ENCODE measurements around the gene PISD. TPM values are rescaled to one million over a fixed set of nuclear protein-coding genes. Genes with fewer than 3 reads are reported as not detected.

The PISD gene
- total RNA-seq, 1 donor from 2014 or later, result 47.3 TPM

DNA sequence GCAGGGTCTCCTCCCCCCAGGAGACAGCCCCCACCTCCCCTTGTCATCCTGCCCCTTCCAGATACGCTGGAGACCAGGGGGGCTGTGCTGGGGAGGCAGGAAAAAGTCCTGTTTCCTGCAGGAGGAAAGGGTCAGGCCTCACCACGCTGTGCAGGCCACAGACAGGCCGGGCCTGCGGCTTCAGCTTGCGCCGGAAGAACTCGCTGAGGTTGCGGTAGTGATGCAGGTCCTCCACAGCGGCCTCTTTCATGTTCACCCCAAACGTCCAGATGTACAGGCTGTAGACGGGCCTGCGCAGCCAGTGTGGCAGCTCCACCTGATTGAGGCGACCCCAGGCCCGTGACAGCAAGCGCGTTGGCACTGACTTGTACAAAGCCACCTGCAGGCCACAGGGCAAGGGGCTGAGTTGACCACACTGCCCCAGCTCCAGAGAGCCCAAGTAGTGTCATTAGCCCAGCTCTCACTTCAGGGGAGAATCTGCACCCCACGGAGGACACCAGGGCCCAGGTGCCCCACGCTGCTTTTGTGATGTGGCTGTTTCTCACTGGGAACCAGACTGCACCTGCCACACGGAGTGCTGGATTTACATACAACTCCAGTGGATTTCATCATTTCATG, 40.4 kb downstream of the PISD start:
- intact Hi-C loops (cut with DNase I), result no loop called here
- Histone ChIP-seq H3K4me3 (no peak overlapping the region), H3K27me3 (ENCODE audit: low read depth) (no peaks in the 10 kb centered on the region), H3K4me1 (peaks cover 20% of the 10 kb centered on the region), H3K27ac (no peak overlapping the region), H3K9me3 (no peaks in the 10 kb centered on the region), H3K36me3 (peaks cover 74% of the 10 kb centered on the region)
- DNase-seq (no peak), ATAC-seq (no peak)
- no peak for TF ChIP-seq CTCF (IDR thresholded peaks at IDR 0.05)

GRCh38 chr22:31620756-31621480, 41.1 kb downstream of the PISD start:
- DNase-seq (no peak), ATAC-seq (no peak)
- Histone ChIP-seq H3K4me1 (peaks cover 20% of the 10 kb centered on the region), H3K27ac (no peak overlapping the region), H3K27me3 (ENCODE audit: low read depth) (no peaks in the 10 kb centered on the region), H3K36me3 (peaks cover 77% of the 10 kb centered on the region), H3K9me3 (no peaks in the 10 kb centered on the region), H3K4me3 (no peak overlapping the region)
- TF ChIP-seq CTCF (IDR thresholded peaks at IDR 0.05), result no peak
- intact Hi-C loops (cut with DNase I), result no loop called here

- Histone ChIP-seq H3K27ac (no peak overlapping the region), H3K27me3 (ENCODE audit: low read depth) (no peaks in the 10 kb centered on the region), H3K36me3 (peaks cover 70% of the 10 kb centered on the region), H3K4me1 (peaks cover 19% of the 10 kb centered on the region), H3K4me3 (no peak overlapping the region), H3K9me3 (no peaks in the 10 kb centered on the region)
- intact Hi-C loops (cut with DNase I), result no loop called here
- TF ChIP-seq CTCF (IDR thresholded peaks at IDR 0.05), result no peak
- ATAC-seq, result no peak
- DNase-seq, result no peak
Measured at GRCh38 chr22:31619611-31620300, 42.3 kb downstream of the PISD start.

DNA sequence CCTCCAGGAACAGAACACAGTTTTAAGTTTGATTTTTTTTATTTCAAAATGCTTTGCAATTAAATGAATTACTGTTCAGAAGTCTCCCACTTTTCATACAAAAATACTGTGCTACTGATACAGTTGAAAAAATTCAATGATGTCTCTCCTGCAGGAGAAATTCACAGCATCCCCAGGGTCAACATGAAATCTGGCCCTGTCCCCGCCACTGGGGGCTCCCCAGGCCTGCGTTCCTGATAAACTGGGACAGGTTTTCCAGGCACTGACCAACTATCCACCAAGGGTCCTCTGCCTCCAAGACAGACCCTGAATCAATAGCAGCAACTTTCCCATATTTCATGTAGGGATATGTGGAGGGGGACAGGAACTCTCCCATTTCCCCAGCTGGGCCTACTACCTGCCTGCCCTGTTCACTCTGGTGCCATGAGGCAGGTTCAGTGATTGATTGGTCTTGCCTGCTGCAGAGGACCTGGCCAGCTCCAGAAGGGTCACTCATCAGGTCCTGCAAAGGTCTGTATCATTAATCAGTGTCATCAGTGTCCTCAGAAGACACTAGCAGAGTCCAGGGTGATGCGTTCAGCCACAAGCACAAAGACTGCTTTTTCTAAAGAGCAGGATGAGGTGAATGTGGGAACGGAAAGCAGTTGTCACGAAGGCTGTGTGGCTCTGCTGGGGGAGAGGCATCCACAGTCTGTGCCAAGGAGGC, 43.4 kb downstream of the PISD start:
- no peak for DNase-seq
- no peak overlapping the region for H3K27ac ChIP-seq
- no peaks in the 10 kb centered on the region for H3K9me3 ChIP-seq
- intact Hi-C loops (cut with DNase I), result no loop called here
- H3K27me3 ChIP-seq (ENCODE audit: low read depth), result no peaks in the 10 kb centered on the region
- peaks cover 63% of the 10 kb centered on the region for H3K36me3 ChIP-seq
- no peak for TF ChIP-seq CTCF (IDR thresholded peaks at IDR 0.05)
- no peak overlapping the region for H3K4me3 ChIP-seq
- ATAC-seq, result no peak
- H3K4me1 ChIP-seq, result peaks cover 19% of the 10 kb centered on the region

- H3K4me3 ChIP-seq, result no peak overlapping the region
- DNase-seq (no peak), ATAC-seq (no peak)
- H3K4me1 ChIP-seq, result peaks cover 19% of the 10 kb centered on the region
- no peak overlapping the region for H3K27ac ChIP-seq
- intact Hi-C loops (cut with DNase I), result no loop called here
- no peaks in the 10 kb centered on the region for H3K9me3 ChIP-seq
- TF ChIP-seq CTCF (IDR thresholded peaks at IDR 0.05), result no peak
- peaks cover 63% of the 10 kb centered on the region for H3K36me3 ChIP-seq
- H3K27me3 ChIP-seq (ENCODE audit: low read depth), result no peaks in the 10 kb centered on the region
Measured at GRCh38 chr22:31618057-31618456, 44.0 kb downstream of the PISD start.
